Ishikawa (cell line): ENCODE measurements around the gene ADSL.

Experiments
- CEBPB ChIP-seq: IDR thresholded peaks from 2 replicates; pipeline ENCODE4 v1.6.1; 2012
- CREB1 ChIP-seq: IDR thresholded peaks from 2 replicates; pipeline ENCODE4 v1.6.1; 2012; ENCODE audit warnings: low read depth
- EGR1 ChIP-seq: IDR thresholded peaks from 2 replicates; pipeline ENCODE4 v1.6.1; 2012
- EP300 ChIP-seq: IDR thresholded peaks from 2 replicates; pipeline ENCODE4 v1.6.1; 2012; ENCODE audit warnings: borderline replicate concordance
- FOXM1 ChIP-seq: IDR thresholded peaks from 2 replicates; pipeline ENCODE4 v1.6.1; 2012; ENCODE audit warnings: low read depth, borderline replicate concordance
- NFIC ChIP-seq: IDR thresholded peaks from 2 replicates; pipeline ENCODE4 v1.6.1; 2012
- RAD21 ChIP-seq: IDR thresholded peaks from 2 replicates; pipeline ENCODE4 v1.6.1; 2012; ENCODE audit warnings: low read depth
- TAF1 ChIP-seq: IDR thresholded peaks from 2 replicates; pipeline ENCODE4 v1.6.1; 2012; ENCODE audit warnings: low read depth, mild to moderate bottlenecking
- TCF12 ChIP-seq: IDR thresholded peaks from 2 replicates; pipeline ENCODE4 v1.6.1; 2012; ENCODE audit warnings: low read depth
- TEAD4 ChIP-seq: IDR thresholded peaks from 2 replicates; pipeline ENCODE4 v1.6.1; 2012
- YY1 ChIP-seq: IDR thresholded peaks from 2 replicates; pipeline ENCODE4 v1.6.1; 2012; ENCODE audit warnings: low read depth
- ZBTB7A ChIP-seq: IDR thresholded peaks from 2 replicates; pipeline ENCODE4 v1.6.1; 2012; ENCODE audit warnings: low read depth
- TF ChIP-seq, protein P1 (sequence below): IDR thresholded peaks from 2 replicates; pipeline ENCODE4 v1.6.1; 2012
- TF ChIP-seq, protein P2 (sequence below): IDR thresholded peaks from 2 replicates; pipeline ENCODE4 v1.6.1; 2012
- TF ChIP-seq, protein P3 (sequence below): IDR thresholded peaks from 2 replicates; pipeline ENCODE4 v1.6.1; 2012; ENCODE audit warnings: low read depth, mild to moderate bottlenecking

The ADSL gene

GRCh38 chr22:40413873-40414272, 67.6 kb downstream of the ADSL start:
- TF ChIP-seq CEBPB (no peak), YY1 (no peak)
- TF ChIP-seq, protein P1, sequence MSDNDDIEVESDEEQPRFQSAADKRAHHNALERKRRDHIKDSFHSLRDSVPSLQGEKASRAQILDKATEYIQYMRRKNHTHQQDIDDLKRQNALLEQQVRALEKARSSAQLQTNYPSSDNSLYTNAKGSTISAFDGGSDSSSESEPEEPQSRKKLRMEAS, result no peak
- TF ChIP-seq, protein P2, sequence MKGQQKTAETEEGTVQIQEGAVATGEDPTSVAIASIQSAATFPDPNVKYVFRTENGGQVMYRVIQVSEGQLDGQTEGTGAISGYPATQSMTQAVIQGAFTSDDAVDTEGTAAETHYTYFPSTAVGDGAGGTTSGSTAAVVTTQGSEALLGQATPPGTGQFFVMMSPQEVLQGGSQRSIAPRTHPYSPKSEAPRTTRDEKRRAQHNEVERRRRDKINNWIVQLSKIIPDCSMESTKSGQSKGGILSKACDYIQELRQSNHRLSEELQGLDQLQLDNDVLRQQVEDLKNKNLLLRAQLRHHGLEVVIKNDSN, result no peak

DNA sequence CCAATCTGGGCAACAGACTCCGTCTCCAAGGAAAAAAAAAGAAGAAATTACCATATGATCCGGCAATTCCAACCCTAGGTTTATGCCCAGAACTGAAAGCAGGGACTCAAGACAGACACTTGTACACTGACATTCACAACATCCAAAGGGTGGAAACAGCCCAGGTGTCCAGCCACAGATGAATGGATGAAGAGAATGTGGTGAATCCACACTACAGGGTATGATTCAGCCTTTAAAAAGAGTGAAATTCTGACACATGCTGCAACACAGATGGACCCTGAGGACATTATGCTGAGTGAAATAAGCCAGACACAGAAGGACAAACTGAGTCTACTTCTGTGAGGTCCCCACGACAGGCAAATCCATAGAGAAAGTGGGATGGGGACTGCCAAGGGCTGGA, 68.0 kb downstream of the ADSL start:
- TF ChIP-seq TEAD4 (no peak), RAD21 (no peak), CEBPB (no peak), TAF1 (no peak), NFIC (no peak), YY1 (no peak), ZBTB7A (no peak), EP300 (no peak), CREB1 (no peak), FOXM1 (no peak), EGR1 (no peak), TCF12 (no peak)
- TF ChIP-seq, protein P2, result no peak
- TF ChIP-seq, protein P3, sequence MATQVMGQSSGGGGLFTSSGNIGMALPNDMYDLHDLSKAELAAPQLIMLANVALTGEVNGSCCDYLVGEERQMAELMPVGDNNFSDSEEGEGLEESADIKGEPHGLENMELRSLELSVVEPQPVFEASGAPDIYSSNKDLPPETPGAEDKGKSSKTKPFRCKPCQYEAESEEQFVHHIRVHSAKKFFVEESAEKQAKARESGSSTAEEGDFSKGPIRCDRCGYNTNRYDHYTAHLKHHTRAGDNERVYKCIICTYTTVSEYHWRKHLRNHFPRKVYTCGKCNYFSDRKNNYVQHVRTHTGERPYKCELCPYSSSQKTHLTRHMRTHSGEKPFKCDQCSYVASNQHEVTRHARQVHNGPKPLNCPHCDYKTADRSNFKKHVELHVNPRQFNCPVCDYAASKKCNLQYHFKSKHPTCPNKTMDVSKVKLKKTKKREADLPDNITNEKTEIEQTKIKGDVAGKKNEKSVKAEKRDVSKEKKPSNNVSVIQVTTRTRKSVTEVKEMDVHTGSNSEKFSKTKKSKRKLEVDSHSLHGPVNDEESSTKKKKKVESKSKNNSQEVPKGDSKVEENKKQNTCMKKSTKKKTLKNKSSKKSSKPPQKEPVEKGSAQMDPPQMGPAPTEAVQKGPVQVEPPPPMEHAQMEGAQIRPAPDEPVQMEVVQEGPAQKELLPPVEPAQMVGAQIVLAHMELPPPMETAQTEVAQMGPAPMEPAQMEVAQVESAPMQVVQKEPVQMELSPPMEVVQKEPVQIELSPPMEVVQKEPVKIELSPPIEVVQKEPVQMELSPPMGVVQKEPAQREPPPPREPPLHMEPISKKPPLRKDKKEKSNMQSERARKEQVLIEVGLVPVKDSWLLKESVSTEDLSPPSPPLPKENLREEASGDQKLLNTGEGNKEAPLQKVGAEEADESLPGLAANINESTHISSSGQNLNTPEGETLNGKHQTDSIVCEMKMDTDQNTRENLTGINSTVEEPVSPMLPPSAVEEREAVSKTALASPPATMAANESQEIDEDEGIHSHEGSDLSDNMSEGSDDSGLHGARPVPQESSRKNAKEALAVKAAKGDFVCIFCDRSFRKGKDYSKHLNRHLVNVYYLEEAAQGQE, result no peak
- TF ChIP-seq, protein P1, result no peak

GRCh38 chr22:40414838-40415505, 68.7 kb downstream of the ADSL start:
- TF ChIP-seq NFIC (no peak), TCF12 (no peak), EGR1 (no peak), CEBPB (no peak), YY1 (no peak), CREB1 (no peak)
- TF ChIP-seq, protein P2, result no peak
- TF ChIP-seq, protein P1, result no peak
- TF ChIP-seq, protein P3, result no peak

GRCh38 chr22:40415531-40416266, 69.4 kb downstream of the ADSL start:
- TF ChIP-seq, protein P1, result no peak
- TF ChIP-seq EP300 (no peak), FOXM1 (no peak), TCF12 (no peak), CREB1 (no peak), TEAD4 (no peak), NFIC (no peak), RAD21 (no peak), CEBPB (no peak)
- TF ChIP-seq, protein P2, result no peak

GRCh38 chr22:40416267-40416570, 69.9 kb downstream of the ADSL start:
- TF ChIP-seq CEBPB (no peak), TEAD4 (no peak), CREB1 (no peak), TCF12 (no peak), YY1 (no peak), RAD21 (no peak), EP300 (no peak), EGR1 (no peak), NFIC (no peak), FOXM1 (no peak), TAF1 (no peak), ZBTB7A (no peak)
- TF ChIP-seq, protein P1, result no peak
- TF ChIP-seq, protein P2, result no peak
- TF ChIP-seq, protein P3, result no peak
